Right atrium auricular region (tissue), 2 donors: ENCODE results near the gene DOCK4. TPM values are rescaled to one million over a fixed set of nuclear protein-coding genes. Genes with fewer than 3 reads are reported as not detected.

Source experiments
- DNase-seq: peaks from one replicate; pipeline ENCODE4 v3.0.0-alpha.2; 2019; ENCODE audit warnings: low spot score
- H3K27ac ChIP-seq, 2 donors: fragments of 200-600 bp; sonication (generic); 1 replicate in 1 of 2; 2 replicates in 1 of 2; pipeline ENCODE4 v1.5.1; 2016 to 2019
- H3K27me3 ChIP-seq, 2 donors: fragments of 200-600 bp; sonication (generic); one replicate each; pipeline versions ENCODE4 v1.5.1 to v1.6.0; 2017 to 2019
- H3K36me3 ChIP-seq: fragments of 200-600 bp; sonication (generic); one replicate; pipeline ENCODE4 v1.5.1; 2016
- H3K4me1 ChIP-seq, 2 donors: fragments of 200-600 bp; sonication (generic); one replicate each; pipeline versions ENCODE4 v1.5.1 to v1.6.0; 2017 to 2019
- H3K4me3 ChIP-seq, 2 donors: fragments of 200-600 bp; sonication (generic); 1 replicate in 1 of 2; 2 replicates in 1 of 2; pipeline ENCODE4 v1.5.1; 2017 to 2019; ENCODE audit warnings: mild to moderate bottlenecking in 1 of 2, moderate library complexity in 1 of 2
- H3K9me3 ChIP-seq, 2 donors: fragments of 200-600 bp; sonication (generic); one replicate each; pipeline ENCODE4 v1.5.1; 2019
- total RNA-seq, 2 donors: library from RNA; depleted of rRNA; stranded (reverse); fragments of >200 nt; gene quantifications; one replicate each; pipeline ENCODE4 v1.1.0, GENCODE V29; 2016
- TF ChIP-seq, protein P1 (sequence below), 2 donors: fragments of 200-600 bp; sonication (generic); IDR thresholded peaks; one replicate each; pipeline ENCODE4 v1.5.1; 2019; ENCODE audit warnings: antibody characterized with exemption in 2 of 2

DOCK4 gene
- total RNA-seq, 2 donors from 2014 or later = 12.3 to 17.8 TPM

GRCh38 chr7:112206991-112207592 is 893 bp upstream of the DOCK4 start:
- TF ChIP-seq, protein P1, sequence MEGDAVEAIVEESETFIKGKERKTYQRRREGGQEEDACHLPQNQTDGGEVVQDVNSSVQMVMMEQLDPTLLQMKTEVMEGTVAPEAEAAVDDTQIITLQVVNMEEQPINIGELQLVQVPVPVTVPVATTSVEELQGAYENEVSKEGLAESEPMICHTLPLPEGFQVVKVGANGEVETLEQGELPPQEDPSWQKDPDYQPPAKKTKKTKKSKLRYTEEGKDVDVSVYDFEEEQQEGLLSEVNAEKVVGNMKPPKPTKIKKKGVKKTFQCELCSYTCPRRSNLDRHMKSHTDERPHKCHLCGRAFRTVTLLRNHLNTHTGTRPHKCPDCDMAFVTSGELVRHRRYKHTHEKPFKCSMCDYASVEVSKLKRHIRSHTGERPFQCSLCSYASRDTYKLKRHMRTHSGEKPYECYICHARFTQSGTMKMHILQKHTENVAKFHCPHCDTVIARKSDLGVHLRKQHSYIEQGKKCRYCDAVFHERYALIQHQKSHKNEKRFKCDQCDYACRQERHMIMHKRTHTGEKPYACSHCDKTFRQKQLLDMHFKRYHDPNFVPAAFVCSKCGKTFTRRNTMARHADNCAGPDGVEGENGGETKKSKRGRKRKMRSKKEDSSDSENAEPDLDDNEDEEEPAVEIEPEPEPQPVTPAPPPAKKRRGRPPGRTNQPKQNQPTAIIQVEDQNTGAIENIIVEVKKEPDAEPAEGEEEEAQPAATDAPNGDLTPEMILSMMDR (IDR thresholded peaks at IDR 0.05) = no peak
- H3K4me1 ChIP-seq = peaks cover 0 to 30% of the 10 kb centered on the region in 2 donors
- no peaks in the 10 kb centered on the region for H3K27me3 ChIP-seq
- H3K9me3 ChIP-seq = no peaks in the 10 kb centered on the region
- H3K36me3 ChIP-seq = no peaks in the 10 kb centered on the region
- peak overlapping the region; percentile 66 to 95 for H3K4me3 ChIP-seq
- H3K27ac ChIP-seq = peak overlapping the region; percentile 88
- no peak for DNase-seq

- DNase-seq = no peak
Observed at GRCh38 chr7:112205343-112206237, 609 bp downstream of the DOCK4 start.

GRCh38 chr7:112204499-112205342 is 1.5 kb downstream of the DOCK4 start:
- H3K9me3 ChIP-seq = no peaks in the 10 kb centered on the region
- H3K4me3 ChIP-seq = peak overlapping the region; percentile 72 to 95
- H3K27me3 ChIP-seq = no peaks in the 10 kb centered on the region
- H3K27ac ChIP-seq = peak overlapping the region; percentile 74 to 81
- H3K4me1 ChIP-seq = peaks cover 0 to 29% of the 10 kb centered on the region in 2 donors
- TF ChIP-seq, protein P1 (IDR thresholded peaks at IDR 0.05) = no peak
- no peaks in the 10 kb centered on the region for H3K36me3 ChIP-seq
- DNase-seq = no peak

More at GRCh38 chr7:112205343-112206237, 609 bp downstream of the DOCK4 start:
- TF ChIP-seq, protein P1 (IDR thresholded peaks at IDR 0.05) = no peak
- Histone ChIP-seq H3K36me3 (no peaks in the 10 kb centered on the region), H3K9me3 (no peaks in the 10 kb centered on the region), H3K4me1 (peaks cover 0 to 29% of the 10 kb centered on the region in 2 donors), H3K27me3 (no peaks in the 10 kb centered on the region), H3K4me3 (peak overlapping the region; percentile 72 to 95), H3K27ac (peak overlapping the region; percentile 74 to 81)

- TF ChIP-seq, protein P1 (IDR thresholded peaks at IDR 0.05) = no peak
- no peaks in the 10 kb centered on the region for H3K9me3 ChIP-seq
- H3K27me3 ChIP-seq = no peaks in the 10 kb centered on the region
- DNase-seq = no peak
- H3K27ac ChIP-seq = no peak overlapping the region
- no peak overlapping the region for H3K4me3 ChIP-seq
- no peaks in the 10 kb centered on the region for H3K36me3 ChIP-seq
- H3K4me1 ChIP-seq = peaks cover 0 to 29% of the 10 kb centered on the region in 2 donors
Observed at GRCh38 chr7:112203365-112203739, 2.8 kb downstream of the DOCK4 start.

DNA sequence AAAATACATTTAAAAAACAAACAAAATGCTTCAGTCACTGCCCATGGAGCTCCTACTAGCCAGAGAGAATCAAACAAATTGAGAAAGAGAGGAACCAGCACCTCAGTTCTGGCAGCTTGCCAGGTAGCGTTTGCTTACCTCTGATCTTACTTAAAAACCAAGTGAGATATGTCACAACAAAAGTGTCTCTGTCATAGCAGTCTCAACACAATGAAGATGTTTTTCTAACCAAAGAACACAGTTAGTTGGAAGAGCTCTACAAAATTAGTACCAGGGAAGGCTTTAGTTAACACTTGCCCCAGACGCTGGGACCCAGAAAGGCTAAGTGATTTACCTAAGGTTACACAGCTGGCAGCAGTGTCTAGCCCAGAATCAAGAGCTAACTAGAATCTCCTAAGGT is 3.4 kb downstream of the DOCK4 start:
- DNase-seq = peak; percentile 73
- no peak overlapping the region for H3K4me3 ChIP-seq
- H3K36me3 ChIP-seq = no peaks in the 10 kb centered on the region
- no peaks in the 10 kb centered on the region for H3K27me3 ChIP-seq
- H3K4me1 ChIP-seq = peaks cover 0 to 26% of the 10 kb centered on the region in 2 donors
- TF ChIP-seq, protein P1 (IDR thresholded peaks at IDR 0.05) = no peak
- H3K9me3 ChIP-seq = no peaks in the 10 kb centered on the region
- no peak overlapping the region for H3K27ac ChIP-seq
